ENCODE results near the gene RANBP3. TPM values are rescaled to one million over a fixed set of nuclear protein-coding genes. Genes with fewer than 3 reads are reported as not detected.

Gene RANBP3
- total RNA-seq, 1 donor from 2014 or later, result 22.8 TPM

DNA sequence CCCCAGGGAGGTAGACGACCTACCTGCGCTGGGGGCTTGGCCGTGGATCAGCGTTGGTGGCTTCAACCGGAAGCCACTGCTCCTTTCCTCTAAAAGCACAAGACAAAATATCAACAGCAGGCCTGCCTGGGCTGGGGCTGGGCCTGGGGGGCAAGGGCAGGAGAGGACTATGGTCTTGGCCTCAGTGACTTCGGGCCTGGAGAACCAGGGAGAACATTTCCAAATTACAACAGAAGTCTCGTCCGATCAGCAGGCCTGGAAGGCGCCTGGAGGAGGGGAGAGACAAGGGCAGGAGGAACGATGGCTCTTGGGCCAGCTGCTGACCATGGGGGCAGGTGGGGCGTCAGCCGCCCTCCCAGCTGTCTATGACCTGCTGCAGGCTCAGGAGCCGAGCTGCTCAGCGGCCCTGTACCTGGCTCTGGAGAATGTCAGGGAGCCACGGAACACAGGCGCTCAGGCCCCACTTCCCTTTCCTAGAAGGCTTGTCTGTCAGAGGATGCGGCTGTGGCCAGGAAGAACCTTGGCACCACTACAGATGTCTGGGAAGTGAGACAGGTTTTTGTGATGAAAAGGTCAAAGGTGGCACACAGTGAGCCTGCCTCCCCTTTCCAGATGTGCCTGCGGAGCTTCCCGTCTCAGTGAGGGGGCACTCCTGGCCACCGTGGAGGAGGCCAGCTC, 44.4 kb downstream of the RANBP3 start:
- DNase-seq (ENCODE audit: low spot score), result no peak
- ATAC-seq, result no peak

DNA sequence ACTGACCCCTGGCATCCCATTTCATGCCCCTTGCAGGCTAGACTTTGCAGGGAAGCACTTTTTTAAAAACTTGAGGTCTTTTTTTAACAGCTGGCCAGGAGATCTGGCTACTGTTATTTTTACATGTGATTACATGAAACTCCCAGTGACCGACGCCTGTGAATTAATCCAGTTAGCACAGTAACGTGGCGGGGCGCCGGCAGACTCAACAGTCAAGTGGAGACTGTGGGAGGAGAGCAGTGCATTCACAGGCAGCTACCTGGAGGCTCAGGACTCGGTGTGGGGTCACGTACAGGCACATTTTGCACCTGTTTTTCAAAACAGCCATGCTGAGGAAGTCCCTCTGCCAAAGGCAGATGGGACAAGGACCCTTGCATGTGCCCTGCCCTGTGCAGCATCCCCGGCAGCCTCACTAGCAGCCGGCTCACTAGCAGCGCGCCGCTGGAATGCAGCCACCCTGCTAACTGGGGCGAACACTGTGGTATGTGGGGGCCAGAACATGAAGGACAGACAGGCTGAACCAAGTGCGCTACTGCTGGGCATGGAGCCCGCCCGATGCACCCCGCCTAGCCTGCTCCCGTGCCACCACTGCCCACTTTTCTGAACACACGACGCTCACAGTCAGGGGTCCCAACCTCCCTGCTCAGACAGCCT, 45.2 kb downstream of the RANBP3 start:
- DNase-seq (ENCODE audit: low spot score) (no peak), ATAC-seq (no peak)

DNA sequence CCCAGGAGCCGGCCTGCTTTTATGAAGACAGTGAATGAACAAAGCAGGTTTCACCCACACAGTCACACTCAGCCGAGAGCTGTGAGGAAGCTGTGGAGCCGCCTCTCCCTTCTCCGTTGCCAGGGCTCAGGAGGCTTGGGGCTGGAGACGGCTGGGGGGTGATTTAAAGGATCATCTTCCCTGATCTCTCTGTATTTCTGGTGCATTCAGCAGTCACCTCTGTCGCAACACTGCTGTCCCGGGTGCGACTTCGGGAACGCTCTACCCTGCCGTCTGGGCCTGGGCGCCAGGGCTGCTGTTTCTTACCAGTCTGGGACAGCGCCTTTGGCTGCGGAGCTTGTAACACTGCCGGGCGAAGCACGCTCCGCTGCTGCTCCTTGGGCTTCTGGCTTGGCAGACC, 45.8 kb downstream of the RANBP3 start:
- ATAC-seq (no peak), DNase-seq (ENCODE audit: low spot score) (no peak)

DNA sequence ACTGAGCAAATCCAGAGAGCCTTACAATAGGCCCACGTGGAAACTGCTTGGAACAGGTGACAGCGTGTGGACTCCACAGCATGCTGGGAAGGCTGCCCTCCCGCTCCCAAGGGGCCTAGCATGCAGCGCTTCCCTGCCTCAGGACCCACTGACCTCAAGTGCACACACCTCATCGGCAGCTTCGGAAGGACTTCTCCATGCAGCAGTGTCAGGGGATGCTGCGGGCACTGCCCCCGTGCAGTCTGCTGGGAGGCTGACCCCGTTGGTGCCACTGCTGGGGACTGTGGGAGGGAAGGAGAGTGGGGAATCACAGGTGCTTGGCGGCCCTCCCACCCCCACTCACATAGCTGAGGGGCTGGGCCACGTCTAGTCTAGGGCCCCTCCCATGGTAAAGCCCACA, 46.7 kb downstream of the RANBP3 start:
- DNase-seq (ENCODE audit: low spot score) (no peak), ATAC-seq (no peak)

- DNase-seq (ENCODE audit: low spot score), result no peak
- no peak for ATAC-seq
Observed at GRCh38 chr19:5929625-5930024, 48.3 kb downstream of the RANBP3 start.

DNA sequence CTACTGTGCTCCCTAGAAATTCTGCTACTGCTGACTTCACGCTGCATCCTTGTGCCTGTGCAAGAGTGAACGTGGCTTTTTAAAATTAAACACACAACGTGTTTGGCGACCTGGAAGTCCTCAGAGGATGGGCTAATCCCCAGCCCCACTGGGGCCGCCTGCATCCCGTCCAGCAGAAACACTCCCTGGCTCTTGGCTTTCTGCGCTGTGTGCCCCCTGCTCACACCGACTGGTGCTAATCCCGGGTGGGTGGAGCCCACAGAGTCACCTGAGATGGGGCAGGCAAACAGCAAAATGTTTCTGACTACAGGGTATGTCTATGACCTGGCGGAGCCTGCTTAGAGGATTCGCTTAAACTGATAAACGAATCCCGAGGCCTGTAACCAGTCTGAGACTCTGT, 48.8 kb downstream of the RANBP3 start:
- no peak for DNase-seq (ENCODE audit: low spot score)
- no peak for ATAC-seq

GRCh38 chr19:5927441-5927821, 50.5 kb downstream of the RANBP3 start:
- DNase-seq (ENCODE audit: low spot score) (no peak), ATAC-seq (no peak)

DNA sequence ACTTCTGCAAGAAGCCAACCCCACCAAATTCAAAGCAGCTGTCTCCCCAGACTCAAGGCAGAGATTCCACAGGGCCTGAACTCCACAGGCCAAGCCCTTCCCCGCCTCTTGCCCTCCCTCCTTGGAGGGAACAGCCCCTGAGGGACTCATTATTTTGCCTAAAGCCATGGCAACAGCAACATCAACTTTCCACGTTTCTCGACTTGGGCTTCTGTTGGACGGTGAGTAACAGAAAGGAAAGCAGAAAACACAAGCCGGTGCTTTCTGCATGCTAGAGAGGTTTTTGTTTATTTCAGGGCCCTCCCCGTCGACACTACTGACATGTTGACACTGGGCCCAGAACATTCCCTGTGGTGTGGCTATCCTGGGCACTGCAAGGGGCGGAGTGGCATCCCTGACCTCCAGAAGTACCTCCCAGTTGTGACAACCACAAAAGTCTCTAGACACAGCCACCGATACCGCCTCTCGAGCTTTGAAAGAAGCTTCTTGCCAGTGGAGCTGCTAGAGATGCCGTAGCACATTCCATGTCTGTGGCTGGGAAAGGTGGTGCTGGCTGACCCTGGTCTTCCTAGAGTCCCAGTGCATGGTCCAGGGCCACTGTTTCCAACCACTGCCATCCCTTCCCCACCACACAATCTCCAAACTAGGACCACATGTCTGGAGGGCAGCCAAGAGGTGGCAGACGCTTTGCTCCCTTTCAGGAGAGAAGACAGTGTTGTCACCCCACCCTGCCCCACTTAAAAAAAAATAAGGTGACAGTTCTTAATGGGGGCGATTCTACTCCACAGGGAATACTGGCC, 51.1 kb downstream of the RANBP3 start:
- DNase-seq (ENCODE audit: low spot score), result no peak
- no peak for ATAC-seq

- ATAC-seq (no peak), DNase-seq (ENCODE audit: low spot score) (no peak)
Observed at GRCh38 chr19:5925830-5926427, 52.0 kb downstream of the RANBP3 start.

DNA sequence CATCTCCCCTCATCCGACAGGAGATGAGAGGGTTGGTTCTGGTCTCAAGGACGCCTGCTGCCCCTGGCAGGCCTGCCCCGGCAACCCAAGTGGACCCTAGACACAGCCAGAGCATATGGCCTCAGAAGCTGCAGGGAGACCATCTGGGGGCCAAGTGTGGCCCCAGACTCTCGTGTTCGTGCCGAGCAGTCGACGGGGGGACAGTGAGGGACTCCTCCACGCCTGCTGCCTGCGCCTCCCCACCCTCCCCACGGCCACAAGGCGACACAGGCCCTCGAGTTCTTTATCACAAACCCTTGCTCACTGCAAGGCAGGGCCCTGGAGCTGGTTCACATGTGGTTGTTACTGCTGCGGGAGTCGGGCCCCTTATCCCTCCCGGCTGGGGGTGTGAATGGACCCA, 54.6 kb downstream of the RANBP3 start:
- ATAC-seq, result no peak
- DNase-seq (ENCODE audit: low spot score), result no peak

- DNase-seq (ENCODE audit: low spot score) (no peak), ATAC-seq (no peak)
Observed at GRCh38 chr19:5922161-5922545, 55.8 kb downstream of the RANBP3 start.

DNA sequence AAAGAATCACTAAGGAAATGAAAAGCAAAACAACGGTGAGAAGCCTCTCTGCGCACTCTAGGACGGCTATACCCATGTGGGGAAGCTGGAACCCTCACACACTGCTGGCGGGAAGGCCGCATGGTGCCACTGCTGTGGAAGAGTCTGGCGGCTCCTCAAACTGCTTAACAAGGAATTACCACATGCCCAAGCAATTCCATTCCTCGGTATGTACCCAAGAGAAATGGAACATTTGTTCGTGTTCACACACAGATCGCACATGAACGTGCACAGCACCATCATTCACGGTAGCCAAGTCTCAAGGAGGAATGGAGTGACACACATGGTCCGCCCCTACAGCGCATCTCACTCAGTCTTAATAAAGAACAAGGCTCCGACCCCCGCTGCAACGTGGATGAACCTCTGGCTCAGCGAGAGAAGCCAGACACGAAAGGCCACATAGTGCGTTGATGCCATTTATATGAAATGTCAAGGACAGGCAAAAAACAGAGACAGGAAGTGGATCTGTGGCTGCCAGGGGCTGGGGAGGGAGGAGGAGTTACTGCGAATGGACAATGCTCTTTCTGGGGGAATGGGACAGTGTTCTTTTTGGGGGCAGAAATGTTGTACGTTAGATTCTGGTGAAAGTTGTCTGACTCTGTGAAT, 56.3 kb downstream of the RANBP3 start:
- no peak for DNase-seq (ENCODE audit: low spot score)
- no peak for ATAC-seq

DNA sequence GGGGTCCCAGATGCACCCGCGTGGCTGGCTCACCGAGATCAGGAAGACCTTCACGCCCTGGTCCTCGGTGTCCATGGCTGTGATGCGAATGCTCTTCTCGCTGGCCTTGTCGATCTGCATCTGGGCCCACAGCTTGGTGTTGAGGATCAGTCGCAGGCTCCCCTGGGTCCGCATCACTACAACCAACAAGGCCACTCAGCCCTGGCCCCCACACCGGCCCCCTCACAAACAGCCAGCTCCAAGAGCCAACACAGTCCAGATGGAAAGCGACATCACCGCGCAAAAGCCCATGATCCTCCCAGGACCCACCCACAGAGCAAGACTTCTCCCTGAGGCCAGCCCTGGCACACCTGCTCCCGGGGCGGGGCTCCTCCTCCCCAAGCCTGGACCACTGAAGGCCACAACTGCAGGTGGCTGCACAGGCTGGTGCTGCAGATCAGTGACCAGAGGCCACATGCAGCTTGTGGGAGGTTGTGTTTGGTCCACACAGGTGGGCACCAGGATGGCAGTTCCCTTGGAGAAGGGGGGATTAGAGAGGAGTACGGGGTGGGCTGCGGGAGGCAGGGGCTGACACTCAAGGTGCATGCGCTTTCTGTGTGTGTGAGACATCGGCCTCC, 59.4 kb downstream of the RANBP3 start:
- ATAC-seq (no peak), DNase-seq (ENCODE audit: low spot score) (no peak)

DNA sequence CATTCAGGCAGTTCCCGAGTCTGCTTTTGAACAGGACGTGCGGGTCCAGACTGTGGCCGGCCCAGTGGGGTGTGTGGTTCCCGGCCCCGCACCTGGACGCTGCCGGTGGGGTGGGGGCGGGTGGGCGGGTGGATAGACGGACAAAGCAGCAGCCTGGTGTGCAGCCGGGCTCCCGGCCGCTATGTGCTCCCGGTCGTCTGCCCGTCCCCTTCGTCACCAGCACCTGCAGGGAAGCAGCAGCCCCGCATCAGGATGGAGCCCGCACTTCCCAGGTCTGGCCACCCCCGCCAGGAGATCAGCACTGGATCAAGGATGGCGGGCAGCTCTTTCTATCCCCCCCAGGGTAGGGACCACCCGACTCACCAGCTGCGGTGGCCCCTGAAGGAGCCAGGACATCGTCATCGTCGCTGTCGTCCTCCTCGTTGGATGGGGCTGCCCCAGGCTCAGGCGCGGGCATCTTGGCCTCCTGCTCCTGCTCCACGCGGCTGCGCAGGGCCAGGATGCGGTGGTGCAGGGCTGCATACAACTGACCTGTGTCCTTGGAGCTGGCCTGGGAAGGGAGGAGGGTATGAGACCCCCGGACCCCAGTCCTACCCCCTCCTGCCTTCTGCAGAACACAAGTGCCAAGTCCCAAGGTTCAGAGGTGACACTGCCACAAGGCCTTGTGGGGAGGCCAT, 60.4 kb downstream of the RANBP3 start:
- DNase-seq (ENCODE audit: low spot score) (no peak), ATAC-seq (no peak)

DNA sequence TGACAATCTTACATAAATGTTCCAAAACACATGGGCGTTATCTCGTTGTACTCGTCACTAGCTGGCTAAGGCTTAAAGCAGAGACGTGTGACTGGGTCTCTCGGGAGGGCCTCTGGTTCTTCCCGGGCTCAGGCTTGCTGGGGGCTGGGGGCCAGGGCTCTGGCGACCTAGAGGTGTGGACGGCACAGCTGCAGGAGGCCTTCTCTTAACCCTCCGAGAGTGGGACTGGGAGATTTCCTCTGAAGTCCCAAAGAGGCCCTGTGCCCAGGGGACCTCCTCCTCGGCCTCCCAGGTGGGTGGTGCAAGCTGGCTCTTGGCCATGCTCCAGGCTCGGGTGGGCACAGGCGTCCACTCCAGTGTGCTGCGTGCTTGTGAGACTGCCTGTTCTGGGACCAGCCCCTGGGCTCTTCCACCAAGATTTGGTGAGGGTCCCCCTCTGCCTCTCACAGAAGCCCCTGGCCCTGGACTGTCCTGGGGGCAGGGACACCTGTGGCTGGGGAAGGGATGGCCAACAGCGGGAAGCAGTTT, 61.7 kb downstream of the RANBP3 start:
- no peak for DNase-seq (ENCODE audit: low spot score)
- ATAC-seq, result no peak

- ATAC-seq (no peak), DNase-seq (ENCODE audit: low spot score) (no peak)
Observed at GRCh38 chr19:5915782-5916165, 62.2 kb downstream of the RANBP3 start.

- ATAC-seq, result no peak
- no peak for DNase-seq (ENCODE audit: low spot score)
Observed at GRCh38 chr19:5914946-5915781, 62.8 kb downstream of the RANBP3 start.

DNA sequence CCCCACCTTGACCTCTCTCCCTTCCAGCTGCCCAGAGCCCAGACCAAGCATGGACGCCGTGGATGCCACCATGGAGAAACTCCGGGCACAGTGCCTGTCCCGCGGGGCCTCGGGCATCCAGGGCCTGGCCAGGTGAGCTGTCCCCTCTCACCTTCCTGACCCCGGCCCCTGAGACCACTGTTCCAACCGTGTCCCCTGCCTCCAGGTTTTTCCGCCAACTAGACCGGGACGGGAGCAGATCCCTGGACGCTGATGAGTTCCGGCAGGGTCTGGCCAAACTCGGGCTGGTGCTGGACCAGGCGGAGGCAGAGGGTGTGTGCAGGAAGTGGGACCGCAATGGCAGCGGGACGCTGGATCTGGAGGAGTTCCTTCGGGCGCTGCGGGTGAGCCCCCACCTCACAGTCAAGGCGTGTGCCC, 63.6 kb downstream of the RANBP3 start:
- DNase-seq (ENCODE audit: low spot score) (no peak), ATAC-seq (peak; percentile 4)

- ATAC-seq, result peak; percentile 68
- DNase-seq (ENCODE audit: low spot score), result no peak
Observed at GRCh38 chr19:5913739-5914357, 64.1 kb downstream of the RANBP3 start, which contains the start of gene CAPS. CAPS (plus strand) TSS chr19:5914254; CDS start chr19:5914407, 153 bp downstream.
